HG03520 (cell line): ENCODE results near the gene MCRIP1.

Experiments
- ATAC-seq: cut with Tn5 transposase; IDR thresholded peaks from one replicate; pipeline ENCODE4 v1.9.1; 2021; ENCODE audit warnings: mild to moderate bottlenecking, moderate library complexity; ENCODE audit not compliant: unreplicated experiment

MCRIP1 gene

DNA sequence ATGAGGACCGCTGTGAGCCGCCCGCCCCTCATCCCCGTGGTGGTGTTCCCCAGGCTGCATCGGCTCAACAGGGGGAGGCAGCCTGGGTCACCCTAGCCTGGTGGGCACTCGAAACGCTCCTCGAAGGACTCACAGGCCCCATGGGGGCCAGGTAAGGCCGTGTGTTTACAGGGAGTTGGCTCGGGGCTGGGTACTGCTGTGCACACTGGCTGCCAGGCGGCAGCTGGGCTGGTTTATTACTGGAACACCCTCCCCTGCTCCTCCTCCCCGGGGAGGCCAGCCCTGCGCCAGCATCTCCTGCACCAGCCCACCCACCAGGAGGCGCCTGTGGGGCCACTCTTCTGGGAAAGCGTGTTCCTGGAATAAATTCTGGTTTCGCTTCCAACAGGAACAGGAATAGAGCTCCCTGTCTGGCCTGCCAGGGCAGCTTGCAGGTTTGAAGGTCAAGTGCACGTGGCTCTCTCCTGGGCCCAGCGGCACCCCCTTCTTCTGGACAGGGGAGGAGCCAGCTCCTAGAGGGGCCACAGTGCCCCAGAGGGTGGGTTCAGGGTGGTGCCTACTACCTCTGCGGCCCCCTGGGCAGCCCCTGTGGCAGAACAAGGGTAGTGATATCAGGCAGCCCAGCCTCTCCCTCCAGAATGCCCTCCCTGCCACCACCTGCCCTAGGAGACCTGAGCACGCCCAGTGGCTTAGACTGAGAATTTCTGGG lies 11.3 kb downstream of the MCRIP1 start:
- no peak for ATAC-seq

DNA sequence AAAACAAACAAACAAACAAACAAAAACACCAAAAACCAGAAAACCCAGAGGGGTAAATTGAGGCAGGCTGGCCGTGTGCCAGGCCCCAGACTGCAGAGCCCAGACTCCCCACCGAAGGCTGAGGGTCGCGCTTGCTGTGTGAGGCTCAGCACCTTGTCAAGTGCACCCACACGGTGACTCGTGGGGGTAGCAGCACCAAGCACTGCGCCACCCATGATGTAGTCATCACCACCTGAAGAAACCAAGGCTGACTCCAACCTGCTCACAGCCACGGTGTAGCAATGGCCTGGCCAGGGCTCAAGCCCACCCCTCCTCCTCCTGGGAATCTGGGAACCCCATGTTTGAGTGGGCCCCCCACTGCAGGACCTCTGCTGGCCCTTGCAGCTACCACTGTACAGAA lies 11.9 kb downstream of the MCRIP1 start:
- ATAC-seq = no peak

DNA sequence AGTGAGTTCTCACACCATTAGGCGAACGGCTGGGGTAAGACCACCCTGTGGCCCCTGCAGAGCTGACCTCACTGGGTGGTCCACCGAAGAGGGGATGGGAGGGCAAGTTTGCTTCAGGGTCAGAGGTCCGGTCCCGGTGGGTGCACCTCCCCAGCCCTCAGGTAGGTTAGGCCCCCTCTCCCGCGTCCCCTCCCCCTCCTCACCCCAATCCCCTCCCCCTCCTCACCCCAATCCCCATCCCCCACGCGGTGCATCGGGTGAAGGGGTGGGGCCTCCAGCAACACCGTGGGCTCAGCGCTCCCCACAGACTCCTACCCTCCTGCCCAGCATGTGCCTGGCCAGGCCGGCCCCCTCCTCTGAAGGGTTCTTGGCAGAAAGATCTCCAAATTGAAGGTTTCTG lies 13.4 kb downstream of the MCRIP1 start:
- no peak for ATAC-seq

DNA sequence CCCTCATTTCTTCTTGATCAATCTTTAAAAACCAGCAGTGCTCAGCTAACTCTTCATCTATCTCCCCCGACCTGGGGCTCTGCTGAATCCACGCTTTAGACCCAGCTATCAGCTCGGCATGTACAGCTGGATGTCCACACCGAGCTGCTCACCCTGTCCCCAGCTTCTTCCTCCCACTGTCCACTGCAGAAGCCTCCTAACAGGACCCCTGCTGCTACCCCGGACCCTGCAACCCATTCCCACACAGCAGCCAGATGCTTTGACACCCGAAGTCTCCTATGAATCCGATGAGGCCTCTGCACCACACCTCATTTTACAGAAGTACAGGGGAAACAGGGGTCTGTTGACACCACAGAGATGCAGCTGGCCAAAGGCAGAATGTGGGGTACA lies 15.3 kb downstream of the MCRIP1 start:
- ATAC-seq = no peak

DNA sequence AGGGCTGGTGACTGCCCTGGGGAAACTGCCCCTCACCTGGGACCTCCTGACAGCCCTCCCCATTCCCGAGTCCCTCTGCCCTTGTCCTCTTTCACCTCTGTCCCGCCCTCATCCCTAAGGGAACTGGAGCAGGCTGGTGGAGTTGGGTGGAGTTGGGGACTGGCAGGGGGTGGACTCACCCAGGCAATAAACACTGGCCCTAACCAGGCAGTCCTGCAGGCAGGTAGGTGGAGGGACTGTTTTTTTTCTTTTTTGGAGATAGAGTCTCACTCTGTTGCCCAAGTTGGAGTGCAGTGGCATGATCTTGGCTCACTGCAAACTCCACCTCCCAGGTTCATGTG lies 17.5 kb downstream of the MCRIP1 start:
- ATAC-seq = no peak

DNA sequence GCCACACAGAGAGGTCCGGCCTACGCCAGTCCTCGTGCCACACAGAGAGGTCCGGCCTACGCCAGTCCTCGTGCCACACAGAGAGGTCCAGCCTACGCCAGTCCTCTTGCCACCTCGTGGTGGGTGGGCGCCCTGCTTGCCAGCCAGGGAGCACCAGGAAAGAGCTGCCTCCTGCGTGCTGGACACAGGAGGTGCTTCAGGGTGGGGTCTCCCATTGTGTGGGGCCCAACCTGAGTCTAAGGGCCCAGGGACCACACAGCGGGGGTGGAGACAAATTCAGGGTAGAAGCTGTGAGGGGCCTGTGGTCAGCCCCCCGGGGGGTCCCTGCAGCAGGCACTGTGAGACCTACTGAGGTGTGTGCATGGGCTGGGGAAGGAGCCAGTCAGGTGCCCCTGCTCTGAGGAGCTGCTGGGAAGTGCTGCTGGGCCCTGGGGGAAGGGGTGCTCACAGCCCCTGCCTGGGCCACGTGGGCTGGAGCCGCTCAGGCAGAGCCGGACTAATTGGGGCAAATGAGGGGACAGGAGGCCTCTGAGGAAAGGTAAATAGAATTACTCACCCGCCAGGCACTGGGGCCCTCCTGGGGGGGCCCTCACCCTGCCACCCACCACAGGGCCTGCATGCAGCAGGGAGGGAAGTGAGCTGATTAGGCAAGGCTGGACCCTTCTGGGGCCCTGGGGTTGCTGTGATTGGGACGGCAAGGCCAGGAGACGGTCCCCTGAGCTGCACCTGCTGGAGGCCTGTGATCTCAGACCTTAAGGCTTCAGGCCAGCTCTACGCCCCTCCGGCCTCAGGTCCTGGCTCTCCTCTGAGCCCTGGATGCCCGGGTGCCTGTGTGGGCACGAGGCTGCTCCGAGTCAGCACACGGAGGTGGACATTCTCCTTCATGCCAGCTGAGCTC lies 18.1 kb downstream of the MCRIP1 start:
- no peak for ATAC-seq

DNA sequence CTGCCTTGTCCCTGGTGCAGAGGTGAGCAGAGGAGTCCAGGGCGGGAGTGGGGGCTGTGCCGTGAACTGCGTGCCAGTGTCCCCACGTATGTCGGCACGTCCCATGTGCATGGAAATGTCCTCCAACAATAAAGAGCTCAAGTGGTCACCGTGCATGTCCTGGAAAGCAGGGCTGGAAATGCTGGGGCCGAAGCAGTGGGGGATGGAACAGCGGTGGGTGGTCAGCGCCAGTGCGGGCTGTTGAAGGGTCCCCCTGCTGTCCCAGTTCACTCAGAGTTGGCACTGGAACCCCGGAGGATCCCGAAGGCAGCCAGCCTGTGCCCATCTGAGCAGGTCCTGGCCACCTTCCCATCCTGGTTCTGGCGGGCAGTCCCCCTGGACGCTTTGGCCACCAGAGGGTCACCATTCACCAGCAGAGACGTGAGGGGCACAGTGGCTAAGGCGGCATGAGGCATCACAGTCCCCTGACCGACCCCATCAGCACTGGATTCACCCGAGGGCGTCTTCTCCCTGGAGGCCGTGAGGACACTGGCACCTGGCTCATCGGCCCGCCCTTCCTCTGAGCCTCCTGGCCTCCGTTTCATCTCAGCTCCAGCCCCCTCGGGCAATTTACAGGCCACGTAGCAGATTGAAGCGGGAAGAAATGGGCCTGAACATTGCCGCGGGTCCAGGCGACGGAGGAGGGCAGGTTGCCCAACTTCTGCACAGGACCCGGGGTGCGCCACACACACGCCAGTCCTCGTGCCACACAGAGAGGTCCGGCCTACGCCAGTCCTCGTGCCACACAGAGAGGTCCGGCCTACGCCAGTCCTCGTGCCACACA lies 19.0 kb downstream of the MCRIP1 start:
- no peak for ATAC-seq

DNA sequence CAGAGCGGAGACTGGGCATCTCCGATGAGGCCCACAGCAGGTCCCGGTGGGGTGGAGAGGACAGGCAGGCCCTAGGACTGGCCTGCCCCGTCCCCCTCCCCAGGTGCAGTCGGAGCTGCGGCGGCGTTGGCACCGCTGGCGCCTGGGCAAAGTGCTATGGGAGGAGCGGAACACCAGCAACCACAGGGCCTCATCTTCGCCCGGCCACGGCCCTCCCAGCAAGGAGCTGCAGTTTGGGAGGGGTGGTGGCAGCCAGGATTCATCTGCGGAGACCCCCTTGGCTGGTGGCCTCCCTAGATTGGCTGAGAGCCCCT lies 19.8 kb downstream of the MCRIP1 start:
- ATAC-seq = no peak

DNA sequence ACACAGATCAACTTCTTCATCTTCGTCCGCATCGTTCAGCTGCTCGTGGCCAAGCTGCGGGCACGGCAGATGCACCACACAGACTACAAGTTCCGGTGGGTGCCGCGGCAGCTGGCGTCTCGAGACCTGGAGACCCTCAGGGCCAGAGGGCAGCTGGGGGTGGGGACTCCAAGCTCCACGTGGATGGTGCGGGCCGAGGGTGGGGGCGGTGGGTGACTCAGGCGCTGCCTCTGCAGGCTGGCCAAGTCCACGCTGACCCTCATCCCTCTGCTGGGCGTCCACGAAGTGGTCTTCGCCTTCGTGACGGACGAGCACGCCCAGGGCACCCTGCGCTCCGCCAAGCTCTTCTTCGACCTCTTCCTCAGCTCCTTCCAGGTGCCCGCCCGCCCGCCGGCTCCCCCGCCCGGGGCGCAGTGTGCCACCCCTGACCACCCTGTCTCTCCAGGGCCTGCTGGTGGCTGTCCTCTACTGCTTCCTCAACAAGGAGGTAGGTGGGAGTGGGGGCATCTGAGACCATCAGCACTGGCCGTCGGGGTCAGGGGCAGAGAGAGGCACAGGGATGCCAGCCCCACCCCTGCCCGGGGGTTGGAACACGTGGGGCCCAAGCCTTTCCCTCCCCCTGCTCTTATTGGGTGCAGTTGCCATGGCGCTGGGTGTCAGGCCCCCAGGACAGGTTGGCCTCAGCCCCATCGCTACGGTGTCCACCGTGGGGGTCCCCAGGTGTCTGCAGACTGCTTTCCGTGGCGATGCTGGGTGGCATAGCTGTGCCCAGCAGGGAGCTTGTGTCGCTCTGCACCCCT lies 20.3 kb downstream of the MCRIP1 start:
- no peak for ATAC-seq

DNA sequence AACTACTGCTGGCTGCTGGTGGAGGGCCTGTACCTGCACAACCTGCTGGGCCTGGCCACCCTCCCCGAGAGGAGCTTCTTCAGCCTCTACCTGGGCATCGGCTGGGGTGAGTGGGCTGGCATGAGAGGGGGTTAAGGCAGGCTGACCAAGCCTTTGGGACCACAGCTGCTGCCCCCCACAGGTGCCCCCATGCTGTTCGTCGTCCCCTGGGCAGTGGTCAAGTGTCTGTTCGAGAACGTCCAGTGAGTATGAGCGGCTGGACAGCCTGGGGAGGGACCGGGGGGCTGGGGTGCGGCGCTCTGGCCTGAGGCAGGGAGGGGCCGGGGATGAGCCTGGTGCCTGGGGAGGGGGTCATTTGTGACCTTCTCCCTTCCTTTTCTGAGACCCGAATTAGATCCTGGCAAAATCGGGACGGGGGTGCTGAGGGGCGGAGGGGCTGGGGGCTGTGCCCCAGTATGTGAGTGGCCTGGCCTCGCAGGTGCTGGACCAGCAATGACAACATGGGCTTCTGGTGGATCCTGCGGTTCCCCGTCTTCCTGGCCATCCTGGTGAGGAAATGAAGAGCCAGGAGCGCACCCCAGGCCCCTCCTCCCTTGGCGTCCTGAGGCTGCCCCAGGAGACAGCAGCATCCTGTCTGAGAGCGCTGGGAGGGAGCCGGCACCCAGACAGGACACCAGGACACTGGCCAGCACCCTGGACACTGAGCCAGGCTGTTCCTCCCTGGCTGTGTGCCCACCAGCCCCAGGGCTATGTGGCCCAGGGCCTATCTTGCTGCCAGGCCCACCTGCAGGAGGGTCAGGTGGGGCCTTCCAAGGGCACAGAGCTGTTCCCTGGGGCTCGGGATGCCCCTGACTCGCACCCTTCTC lies 21.2 kb downstream of the MCRIP1 start:
- ATAC-seq = no peak

DNA sequence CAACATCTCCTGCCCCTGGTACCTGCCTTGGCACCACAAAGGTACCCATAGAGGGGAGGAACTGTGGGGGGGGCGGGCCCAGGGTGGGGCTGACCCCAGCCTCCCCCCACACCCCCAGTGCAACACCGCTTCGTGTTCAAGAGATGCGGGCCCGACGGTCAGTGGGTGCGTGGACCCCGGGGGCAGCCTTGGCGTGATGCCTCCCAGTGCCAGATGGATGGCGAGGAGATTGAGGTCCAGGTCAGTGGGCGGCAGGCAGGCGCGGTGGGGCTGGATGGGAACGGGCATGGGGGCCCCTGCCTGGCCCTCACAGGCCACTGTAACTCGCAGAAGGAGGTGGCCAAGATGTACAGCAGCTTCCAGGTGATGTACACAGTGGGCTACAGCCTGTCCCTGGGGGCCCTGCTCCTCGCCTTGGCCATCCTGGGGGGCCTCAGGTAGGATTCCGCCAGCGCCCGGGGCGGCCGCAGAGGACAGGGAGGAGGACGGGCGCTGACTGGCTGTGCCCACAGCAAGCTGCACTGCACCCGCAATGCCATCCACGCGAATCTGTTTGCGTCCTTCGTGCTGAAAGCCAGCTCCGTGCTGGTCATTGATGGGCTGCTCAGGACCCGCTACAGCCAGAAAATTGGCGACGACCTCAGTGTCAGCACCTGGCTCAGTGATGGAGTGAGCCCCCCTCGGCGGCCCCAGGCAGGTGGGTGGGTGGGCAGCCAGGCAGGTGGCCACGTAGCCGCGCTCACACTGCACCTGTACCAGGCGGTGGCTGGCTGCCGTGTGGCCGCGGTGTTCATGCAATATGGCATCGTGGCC lies 22.0 kb downstream of the MCRIP1 start:
- ATAC-seq = no peak

DNA sequence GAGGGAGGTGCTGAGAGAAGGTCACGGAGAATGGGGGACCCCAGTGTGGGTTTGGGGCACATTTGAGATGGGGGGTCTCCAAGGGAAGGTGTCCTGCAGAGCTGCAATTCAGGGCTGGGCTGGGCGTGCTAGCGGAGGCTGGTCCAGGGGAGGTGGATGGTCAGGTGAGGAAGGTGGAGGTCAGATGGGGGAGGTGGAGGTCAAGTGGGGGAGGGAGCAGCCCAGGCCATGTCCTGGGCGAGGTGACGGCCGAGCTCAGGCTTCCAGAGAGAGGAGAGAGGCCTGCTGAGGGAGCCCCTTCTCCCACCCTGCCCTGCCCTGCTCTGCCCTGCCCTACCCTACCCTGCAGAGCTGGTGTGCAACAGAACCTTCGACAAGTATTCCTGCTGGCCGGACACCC lies 22.6 kb downstream of the MCRIP1 start:
- no peak for ATAC-seq

DNA sequence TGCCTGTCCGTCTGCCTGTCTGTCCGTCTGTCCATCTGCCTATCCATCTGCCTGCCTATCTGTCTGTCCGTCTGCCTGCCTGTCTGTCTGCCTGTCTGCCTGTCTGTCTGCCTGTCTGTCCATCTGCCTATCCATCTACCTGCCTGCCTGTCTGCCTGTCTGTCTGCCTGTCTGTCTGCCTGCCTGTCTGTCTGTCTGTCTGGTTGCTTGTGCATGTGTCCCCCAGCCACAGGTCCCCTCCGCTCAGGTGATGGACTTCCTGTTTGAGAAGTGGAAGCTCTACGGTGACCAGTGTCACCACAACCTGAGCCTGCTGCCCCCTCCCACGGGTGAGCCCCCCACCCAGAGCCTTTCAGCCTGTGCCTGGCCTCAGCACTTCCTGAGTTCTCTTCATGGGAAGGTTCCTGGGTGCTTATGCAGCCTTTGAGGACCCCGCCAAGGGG lies 23.5 kb downstream of the MCRIP1 start:
- no peak for ATAC-seq

DNA sequence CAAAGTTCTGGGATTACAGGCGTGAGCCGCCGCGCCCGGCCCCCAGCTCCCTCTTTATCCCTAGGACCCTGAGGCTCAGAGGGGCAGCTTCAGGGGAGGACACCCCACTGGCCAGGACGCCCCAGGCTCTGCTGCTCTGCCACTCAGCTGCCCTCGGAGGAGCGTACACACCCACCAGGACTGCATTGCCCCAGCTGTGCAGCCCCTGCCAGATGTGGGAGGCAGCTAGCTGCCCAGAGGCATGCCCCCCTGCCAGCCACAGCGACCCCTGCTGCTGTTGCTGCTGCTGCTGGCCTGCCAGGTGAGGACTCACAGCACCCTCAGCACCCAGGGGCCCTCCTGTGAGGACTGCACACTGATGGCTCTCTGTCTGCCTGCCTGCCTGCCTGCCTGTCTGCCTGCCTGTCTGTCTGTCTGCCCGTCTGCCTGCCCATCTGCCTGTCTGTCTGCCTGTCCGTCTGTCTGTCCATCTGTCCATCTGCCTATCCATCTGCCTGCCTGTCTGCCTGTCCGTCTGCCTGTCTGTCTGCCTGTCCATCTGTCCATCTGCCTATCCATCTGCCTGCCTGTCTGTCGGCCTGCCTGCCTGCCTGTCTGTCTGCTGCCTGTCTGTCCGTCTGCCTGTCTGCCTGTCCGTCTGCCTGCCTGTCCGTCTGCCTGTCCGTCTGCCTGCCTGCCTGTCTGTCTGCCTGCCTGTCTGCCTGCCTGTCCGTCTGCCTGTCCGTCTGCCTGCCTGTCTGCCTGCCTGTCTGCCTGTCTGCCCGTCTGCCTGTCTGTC lies 24.1 kb downstream of the MCRIP1 start:
- ATAC-seq = no peak

DNA sequence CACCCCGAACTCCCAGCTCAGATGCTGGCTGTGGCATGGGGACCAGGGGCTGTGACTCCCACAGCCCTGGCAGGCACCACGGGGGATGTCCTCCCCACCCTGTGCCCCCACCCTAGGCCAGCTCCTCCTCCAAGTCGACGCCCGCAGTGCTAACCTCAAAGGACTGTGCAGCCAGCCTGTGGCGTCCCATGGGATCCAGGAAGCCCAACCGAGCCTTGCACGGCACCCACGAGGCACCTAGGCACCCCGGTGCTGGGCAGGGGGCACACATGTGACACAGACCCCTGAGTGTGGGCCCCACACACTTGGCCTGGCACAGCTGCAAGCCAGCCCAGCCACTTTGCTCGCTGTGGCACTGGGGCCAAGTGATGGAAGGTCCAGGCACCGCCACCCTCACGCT lies 25.3 kb downstream of the MCRIP1 start:
- no peak for ATAC-seq

DNA sequence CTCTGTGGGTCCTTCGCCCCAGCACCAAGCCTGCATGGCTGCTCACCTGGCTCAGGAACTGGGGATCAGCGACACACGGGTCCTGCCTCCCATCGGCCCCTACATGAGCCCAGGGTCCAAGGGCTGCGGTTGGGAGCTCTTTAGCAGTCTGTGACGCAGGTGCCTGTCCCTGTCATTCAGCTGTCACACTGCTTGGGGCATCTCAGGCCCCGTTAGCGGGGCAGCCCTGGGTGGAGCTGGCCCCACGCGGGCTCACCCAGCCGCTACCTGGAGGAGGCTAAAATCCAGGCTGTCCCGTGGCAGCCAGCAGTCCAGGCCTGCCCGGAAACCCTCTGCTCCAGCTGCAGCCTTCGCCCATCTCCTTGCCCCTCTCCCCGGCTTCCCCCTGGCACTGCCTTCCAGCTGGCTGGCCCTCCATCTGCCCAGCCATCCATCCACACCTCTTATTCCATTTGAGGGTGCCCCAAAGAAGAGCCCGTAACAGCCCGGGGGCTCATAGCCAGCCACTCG lies 25.8 kb downstream of the MCRIP1 start:
- ATAC-seq = no peak

DNA sequence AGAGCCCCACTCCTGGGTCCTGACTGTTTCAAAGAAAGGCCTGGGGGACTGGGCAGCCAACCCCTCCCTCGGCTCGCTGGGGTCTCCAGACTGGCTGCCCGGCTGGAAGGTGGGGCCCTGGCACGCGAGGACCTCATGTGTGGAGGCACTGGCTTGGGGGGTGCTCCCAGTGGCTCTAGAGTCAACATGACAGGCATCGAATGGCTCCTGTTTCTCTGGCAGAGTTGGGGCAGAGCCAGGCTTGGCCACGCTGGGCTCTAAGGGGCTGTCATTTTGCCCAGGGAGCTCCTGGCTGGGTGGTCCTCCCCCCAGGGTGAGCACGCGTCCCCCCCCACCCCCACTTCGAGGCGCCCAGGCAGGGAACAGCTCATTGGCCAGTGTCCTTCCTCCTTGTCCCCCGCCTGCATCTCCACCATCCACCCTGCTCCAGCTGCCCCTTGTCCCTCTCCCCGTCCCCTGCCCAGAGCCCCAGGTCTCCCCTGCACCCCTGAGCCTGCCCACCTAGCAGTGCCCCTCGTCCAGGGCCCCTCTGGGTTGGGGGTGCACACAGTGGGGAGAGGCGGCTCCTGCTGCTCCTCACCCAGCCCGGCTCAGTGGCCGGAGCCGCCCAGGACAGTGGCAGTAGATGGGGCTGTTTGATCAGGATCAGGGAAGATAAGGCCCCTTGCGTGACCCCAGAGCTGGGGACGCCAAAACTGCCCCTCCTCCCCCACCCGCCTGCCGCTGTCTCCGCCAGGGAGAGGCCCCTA lies 26.5 kb downstream of the MCRIP1 start:
- ATAC-seq = no peak
